Measurements from ENCODE around the gene LIPJ.

LIPJ gene

DNA sequence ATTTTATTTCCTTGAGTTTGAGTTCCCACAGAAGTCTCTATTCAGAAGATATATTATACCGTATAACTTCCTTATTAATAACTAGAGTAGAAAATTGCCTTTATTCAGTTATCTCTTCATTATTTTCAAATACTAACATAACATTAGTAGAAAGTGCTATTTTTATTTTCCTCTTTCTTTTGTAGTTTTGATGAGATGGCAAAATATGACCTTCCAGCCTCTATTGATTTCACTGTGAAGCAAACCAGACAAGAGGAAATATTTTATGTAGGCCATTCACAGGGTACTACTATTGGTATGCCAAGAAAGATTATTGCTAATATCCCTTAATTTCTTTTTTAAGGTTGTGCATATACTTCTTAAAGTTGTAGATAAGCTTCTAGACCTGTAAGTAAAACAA, 7.9 kb downstream of the LIPJ start:
- no peak for DNase-seq (ENCODE audit: low read depth)

DNA sequence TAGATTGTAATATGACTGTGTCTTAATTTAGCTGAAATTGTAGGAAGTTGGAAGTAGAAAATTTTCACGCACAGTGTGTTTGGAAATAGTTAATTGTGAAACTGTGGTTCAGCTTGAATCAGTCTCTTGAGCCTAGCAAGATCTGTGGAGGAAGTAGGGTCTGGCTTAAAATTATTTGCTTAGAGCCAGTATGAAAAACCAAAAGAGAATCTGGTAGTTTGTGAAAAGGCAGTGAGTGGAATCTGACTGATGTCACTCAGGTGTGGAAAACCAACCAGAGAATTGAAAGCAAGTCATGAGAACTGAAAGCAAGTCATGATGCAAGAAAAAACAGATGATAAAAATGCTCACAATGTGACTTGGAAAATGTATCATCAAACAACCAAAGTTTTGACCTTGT, 11.5 kb downstream of the LIPJ start:
- DNase-seq (ENCODE audit: low read depth), result no peak

- no peak for DNase-seq (ENCODE audit: low read depth)
These were observed 21.6 kb downstream of the LIPJ start for GRCh38 chr10:88608052-88608732.

- no peak for DNase-seq (ENCODE audit: low read depth)
These were observed 22.2 kb downstream of the LIPJ start for GRCh38 chr10:88608780-88609179.

DNA sequence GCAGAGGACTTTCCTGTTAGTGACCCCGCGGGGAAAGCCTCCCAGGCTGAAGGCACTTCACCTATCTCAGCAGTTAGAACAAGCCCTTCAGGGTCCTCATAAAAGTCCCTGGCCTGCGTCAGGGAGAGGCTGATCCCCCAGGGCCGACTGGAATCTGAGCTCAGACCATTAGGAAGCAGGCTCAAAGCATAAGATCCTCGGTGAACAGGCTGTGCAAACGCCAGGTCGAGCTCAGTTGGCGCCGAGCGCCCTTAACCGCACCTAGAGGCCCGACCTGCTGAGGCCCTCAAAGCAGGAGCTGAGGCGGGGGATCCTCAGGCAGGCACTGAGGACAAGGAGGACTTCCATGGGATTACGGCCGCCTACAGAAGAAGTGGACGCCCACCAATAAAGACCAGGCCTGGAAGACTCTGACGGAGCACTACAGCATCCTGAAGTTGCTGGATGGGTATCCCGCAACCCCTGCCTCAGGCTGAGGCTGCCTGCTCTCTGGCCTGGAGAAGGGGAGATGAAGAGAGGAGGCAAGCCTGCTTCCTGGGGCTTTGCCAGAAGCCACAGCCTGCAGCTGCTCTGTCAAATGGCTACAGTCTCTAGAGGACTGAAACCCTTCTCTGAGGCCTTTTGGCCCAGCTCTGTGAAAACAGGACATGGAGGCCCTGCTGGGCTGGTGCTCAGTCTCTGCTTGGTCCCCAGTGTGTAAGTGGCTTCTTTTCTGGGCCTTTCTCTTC, 29.9 kb downstream of the LIPJ start:
- DNase-seq (ENCODE audit: low read depth), result no peak

DNA sequence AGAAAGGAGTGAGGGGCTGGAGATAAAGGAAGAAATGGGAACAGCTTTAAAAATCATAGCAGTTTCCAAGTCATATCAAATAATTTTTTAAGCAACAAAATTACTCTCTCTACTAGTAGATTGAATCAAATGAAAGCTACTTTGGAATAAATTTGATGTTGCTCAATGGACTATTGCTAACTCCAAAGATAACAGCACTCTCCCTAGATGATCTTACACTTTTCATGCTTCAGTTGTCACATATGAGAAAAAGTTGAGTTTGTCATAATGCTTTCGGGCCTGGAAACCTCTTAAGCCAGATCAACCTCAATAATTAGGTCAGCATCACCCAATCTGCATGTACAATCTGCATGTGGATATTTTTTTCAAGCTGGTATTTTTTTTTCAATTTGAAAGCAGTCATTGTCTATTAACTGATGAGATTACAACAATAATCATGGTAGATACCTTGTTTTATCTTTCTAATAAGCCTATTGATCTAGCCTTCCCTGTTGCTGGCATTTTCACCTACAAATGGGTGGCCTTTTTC, 31.3 kb downstream of the LIPJ start:
- DNase-seq (ENCODE audit: low read depth), result no peak

DNA sequence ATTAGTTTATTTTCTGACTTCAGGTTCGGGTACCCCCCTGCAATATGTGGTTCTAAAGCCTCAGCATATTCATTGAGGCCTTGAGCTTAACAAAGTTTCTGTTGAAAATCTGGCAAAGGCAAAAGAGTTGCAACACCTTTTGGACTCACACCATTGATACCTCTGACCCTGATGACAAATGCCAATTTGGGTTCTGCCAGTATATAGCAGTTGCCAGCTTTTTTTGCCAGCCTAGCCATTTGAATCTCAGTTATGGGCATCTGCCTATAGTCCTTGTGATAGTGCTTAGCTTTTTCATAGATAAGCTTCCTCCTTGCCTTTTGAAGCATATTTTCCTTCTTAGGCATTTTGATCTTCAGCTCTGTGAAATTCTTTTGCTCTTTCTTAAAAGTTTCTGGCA, 31.9 kb downstream of the LIPJ start:
- peak; percentile 48 for DNase-seq (ENCODE audit: low read depth)

DNA sequence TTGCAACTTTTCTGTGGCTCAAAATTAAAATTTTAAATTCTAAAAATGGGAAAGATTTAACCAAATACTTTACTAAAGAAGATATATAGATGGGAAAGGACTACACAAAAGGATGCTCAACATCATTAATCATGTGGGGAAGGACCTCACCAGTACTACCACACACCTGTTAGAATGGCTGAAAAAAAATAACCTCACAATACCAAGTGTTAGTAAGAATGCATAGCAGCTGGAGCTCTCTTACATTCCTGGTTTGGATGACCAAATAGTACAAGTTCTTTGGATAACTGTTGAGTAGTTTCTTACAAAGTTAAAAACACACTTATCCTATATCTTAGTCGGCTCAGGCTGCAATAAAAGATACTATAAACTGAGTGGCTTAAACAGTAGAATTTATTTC, 33.9 kb downstream of the LIPJ start:
- no peak for DNase-seq (ENCODE audit: low read depth)

DNA sequence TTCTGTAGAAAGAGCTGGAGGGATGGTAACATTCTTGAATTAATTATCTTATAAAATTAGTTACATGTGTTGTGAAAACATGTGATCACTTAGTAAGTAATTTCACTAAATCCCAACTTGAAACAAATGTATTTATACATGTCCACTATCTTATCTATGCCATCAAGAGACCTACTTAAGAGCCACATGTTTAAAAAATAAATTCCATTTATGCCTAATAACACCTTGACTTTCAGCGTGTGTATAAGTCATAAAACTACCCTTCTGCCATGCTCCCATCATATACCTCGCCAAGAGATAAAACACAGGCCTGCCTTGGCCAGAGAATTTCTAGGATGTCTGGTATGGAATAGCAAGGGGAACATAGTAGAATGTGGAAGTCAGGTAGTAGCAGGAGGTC, 37.3 kb downstream of the LIPJ start:
- DNase-seq (ENCODE audit: low read depth), result no peak

- no peak for DNase-seq (ENCODE audit: low read depth)
These were observed 38.3 kb downstream of the LIPJ start for GRCh38 chr10:88624840-88625239.

- no peak for DNase-seq (ENCODE audit: low read depth)
These were observed 53.6 kb downstream of the LIPJ start for GRCh38 chr10:88640186-88640585.

DNA sequence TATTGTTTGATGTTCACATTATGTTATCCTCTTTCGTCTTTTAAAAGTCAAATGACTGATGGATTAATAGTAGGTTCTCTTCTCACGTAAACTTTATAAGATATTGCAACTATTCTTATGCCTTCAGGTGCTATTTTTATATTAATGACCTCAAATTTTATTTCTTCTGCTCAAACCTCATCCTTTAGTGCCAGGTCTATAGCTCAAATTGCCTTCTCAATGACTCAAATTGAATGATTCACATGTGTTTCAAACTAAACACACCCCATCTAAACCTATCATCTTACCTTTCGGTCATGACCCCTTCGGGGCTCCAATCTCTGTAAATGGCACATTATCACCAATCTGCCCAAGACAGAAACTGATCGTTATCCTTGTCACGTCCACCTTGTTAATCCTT, 55.6 kb downstream of the LIPJ start:
- no peak for DNase-seq (ENCODE audit: low read depth)

DNA sequence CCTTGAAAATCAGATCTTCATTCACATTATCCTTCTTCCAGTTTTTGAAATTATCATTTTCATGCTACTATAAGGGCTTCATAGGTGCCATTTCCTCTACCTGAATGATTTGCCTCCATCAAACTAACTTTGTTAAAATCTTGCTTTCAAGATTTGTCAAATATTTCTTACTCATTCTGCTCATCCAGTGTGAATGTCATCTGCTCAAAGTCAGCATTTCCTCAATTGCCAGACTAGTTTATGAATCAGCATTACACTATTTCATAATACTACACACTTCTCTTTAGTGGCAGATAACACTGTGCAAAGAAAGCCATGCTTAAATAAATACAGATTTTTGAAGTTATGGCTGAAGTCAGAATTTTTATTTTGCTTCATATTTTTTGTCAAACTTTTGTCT, 56.4 kb downstream of the LIPJ start:
- peak; percentile 10 for DNase-seq (ENCODE audit: low read depth)

GRCh38 chr10:88647061-88647615, 60.6 kb downstream of the LIPJ start:
- no peak for DNase-seq (ENCODE audit: low read depth)

DNA sequence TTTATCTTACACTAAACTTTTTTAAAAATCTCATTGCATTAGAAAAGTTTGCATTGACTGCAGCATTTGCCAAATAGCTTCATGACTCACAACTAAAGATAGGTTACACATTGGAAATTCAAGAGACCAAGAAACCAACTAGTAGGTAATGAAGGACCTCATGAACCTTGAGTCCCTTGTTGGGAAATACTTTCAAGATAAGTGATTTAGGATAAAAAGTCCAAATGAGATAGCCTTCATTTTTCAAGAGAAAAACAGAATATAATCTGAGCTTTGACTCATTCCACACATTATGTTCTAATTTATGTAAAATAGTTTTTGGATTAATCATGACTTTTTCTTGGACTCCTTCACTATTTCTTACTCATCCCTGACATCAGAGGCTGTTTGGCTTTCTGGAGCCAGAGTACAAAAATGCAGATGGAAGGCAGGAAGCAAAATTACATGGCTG, 64.6 kb downstream of the LIPJ start:
- DNase-seq (ENCODE audit: low read depth), result peak; percentile 77

DNA sequence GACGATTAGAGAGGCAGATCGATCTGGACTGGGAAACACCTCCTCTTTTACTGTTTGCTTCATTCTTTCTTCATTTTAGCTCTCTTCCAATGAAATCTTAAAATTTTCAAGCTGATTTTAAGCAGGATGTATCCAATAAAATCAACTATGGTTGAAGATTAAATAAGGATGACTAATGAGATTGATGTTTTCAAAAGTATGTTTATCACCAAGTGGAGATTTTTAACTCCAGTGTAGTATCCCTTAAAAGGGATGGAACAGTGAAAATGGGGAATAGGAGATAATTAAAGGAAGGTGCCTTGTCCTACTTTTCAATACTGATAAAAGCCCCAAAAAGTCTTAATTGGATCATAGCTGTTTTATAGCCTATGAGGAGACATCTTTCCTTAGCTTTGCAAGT, 66.1 kb downstream of the LIPJ start:
- no peak for DNase-seq (ENCODE audit: low read depth)

Measured in fibroblast of gingiva (primary cell).